Astrocyte (in vitro differentiated cells and primary cell): Measurements from ENCODE around the gene C1QTNF3. TPM values are rescaled to one million over a fixed set of nuclear protein-coding genes. Genes with fewer than 3 reads are reported as not detected.

Experiments
- DNase-seq: peaks from one replicate; pipeline ENCODE4 v3.0.0-alpha.2; 2010; ENCODE audit warnings: low read depth
- FAIRE-seq: peaks from 2 replicates; lab custom pipeline; 2011; peaks lifted over from hg19 to GRCh38; lab: Jason Lieb, UNC
- H2AFZ ChIP-seq: 2 replicates; pipeline ENCODE4 v1.6.0; 2012; ENCODE audit warnings: low read depth, low read length, inconsistent platforms
- H3K27ac ChIP-seq: 2 replicates; pipeline ENCODE4 v1.5.1; 2011; ENCODE audit warnings: low read depth, low read length, inconsistent platforms
- H3K27me3 ChIP-seq: 2 replicates; pipeline ENCODE4 v1.6.0; 2011; ENCODE audit warnings: low read length, inconsistent platforms; ENCODE audit not compliant: insufficient read depth
- H3K36me3 ChIP-seq: 2 replicates; pipeline ENCODE4 v1.5.1; 2011; ENCODE audit warnings: low read length, inconsistent platforms; ENCODE audit not compliant: insufficient read depth
- H3K4me1 ChIP-seq: 2 replicates; pipeline ENCODE4 v1.5.1; 2011; ENCODE audit warnings: low read length, inconsistent platforms; ENCODE audit not compliant: insufficient read depth
- H3K4me2 ChIP-seq: 2 replicates; pipeline ENCODE4 v1.6.0; 2012; ENCODE audit warnings: low read length, inconsistent platforms
- H3K4me3 ChIP-seq: 2 replicates; pipeline ENCODE4 v1.5.1; 2011; ENCODE audit warnings: low read depth, mild to moderate bottlenecking, low read length, inconsistent platforms; ENCODE audit not compliant: insufficient read depth
- H3K79me2 ChIP-seq: 2 replicates; pipeline ENCODE4 v1.6.0; 2012; ENCODE audit warnings: mild to moderate bottlenecking, low read length, inconsistent platforms; ENCODE audit not compliant: insufficient read depth
- H3K9ac ChIP-seq: 2 replicates; pipeline ENCODE4 v1.6.0; 2012; ENCODE audit warnings: mild to moderate bottlenecking, low read length, inconsistent platforms
- H3K9me3 ChIP-seq: 2 replicates; pipeline ENCODE4 v1.5.1; 2012; ENCODE audit warnings: low read depth, mild to moderate bottlenecking, low read length, inconsistent platforms; ENCODE audit not compliant: insufficient read depth
- H4K20me1 ChIP-seq: 2 replicates; pipeline ENCODE4 v1.6.0; 2012; ENCODE audit warnings: low read length, inconsistent platforms; ENCODE audit not compliant: insufficient read depth
- H3K27ac Mint-ChIP-seq: one replicate; pipeline ENCODE4 v1.8.0; 2021; ENCODE audit warnings: mild to moderate bottlenecking, mixed read lengths; ENCODE audit not compliant: unreplicated experiment
- H3K27me3 Mint-ChIP-seq: one replicate; pipeline ENCODE4 v1.8.0; 2021; ENCODE audit warnings: low read depth, mixed read lengths; ENCODE audit not compliant: unreplicated experiment
- H3K36me3 Mint-ChIP-seq: one replicate; pipeline ENCODE4 v1.8.0; 2021; ENCODE audit warnings: low read depth, mixed read lengths; ENCODE audit not compliant: unreplicated experiment
- H3K4me1 Mint-ChIP-seq: one replicate; pipeline ENCODE4 v1.8.0; 2021; ENCODE audit warnings: low read depth, mixed read lengths; ENCODE audit not compliant: unreplicated experiment
- H3K4me3 Mint-ChIP-seq: one replicate; pipeline ENCODE4 v1.8.0; 2021; ENCODE audit warnings: mild to moderate bottlenecking, moderate library complexity, mixed read lengths; ENCODE audit not compliant: unreplicated experiment
- H3K9me3 Mint-ChIP-seq: one replicate; pipeline ENCODE4 v1.8.0; 2021; ENCODE audit warnings: mild to moderate bottlenecking, mixed read lengths; ENCODE audit not compliant: unreplicated experiment
- EZH2 ChIP-seq: IDR thresholded peaks from 2 replicates; pipeline ENCODE4 v1.6.1; 2012; ENCODE audit warnings: mild to moderate bottlenecking, low read length, inconsistent platforms; ENCODE audit not compliant: insufficient read depth
- total RNA-seq: library from RNA; stranded (reverse); gene quantifications from 2 replicates; pipeline ENCODE4 v1.2.1, GENCODE V29; 2021
- TF ChIP-seq, protein P1 (sequence below): IDR thresholded peaks from 2 replicates; pipeline ENCODE4 v1.5.1; 2011; ENCODE audit warnings: low read depth, mild to moderate bottlenecking, inconsistent platforms, low read length, moderate library complexity; ENCODE audit not compliant: insufficient read depth

C1QTNF3 gene
- total RNA-seq, 1 donor from 2014 or later, result 0.95 TPM

DNA sequence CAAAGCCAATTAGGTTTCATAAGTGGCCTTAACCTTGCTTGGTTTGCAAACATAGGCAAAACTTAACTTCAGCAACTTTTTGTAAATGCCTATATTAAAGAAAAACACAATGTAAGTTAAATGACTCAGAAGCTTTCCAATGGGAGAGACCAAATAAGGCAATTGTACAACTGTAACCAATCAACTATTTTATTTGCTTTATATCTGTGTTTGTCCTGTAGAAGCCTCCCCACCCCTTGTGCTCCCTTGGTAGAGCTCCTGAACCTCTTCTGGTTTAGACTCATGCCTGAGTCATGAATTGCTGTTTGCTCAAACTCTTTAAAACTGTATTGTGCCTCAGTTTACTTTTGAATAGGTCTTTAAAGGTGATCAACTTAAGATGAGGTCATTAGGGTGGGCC is 3.0 kb upstream of the C1QTNF3 start:
- peaks cover 7% of the 10 kb centered on the region for H3K4me1 Mint-ChIP-seq
- H3K4me2 ChIP-seq, result peak overlapping the region; percentile 17
- no peaks in the 10 kb centered on the region for H3K9me3 ChIP-seq
- H3K79me2 ChIP-seq, result no peaks in the 10 kb centered on the region
- H3K27me3 ChIP-seq, result no peaks in the 10 kb centered on the region
- peaks cover 8% of the 10 kb centered on the region for H3K36me3 Mint-ChIP-seq
- FAIRE-seq (no peak), DNase-seq (peak; percentile 62)
- no peaks in the 10 kb centered on the region for H3K36me3 ChIP-seq
- no peaks in the 10 kb centered on the region for H4K20me1 ChIP-seq
- H3K9me3 Mint-ChIP-seq, result no peaks in the 10 kb centered on the region
- H3K4me3 ChIP-seq, result no peak overlapping the region
- TF ChIP-seq, protein P1, sequence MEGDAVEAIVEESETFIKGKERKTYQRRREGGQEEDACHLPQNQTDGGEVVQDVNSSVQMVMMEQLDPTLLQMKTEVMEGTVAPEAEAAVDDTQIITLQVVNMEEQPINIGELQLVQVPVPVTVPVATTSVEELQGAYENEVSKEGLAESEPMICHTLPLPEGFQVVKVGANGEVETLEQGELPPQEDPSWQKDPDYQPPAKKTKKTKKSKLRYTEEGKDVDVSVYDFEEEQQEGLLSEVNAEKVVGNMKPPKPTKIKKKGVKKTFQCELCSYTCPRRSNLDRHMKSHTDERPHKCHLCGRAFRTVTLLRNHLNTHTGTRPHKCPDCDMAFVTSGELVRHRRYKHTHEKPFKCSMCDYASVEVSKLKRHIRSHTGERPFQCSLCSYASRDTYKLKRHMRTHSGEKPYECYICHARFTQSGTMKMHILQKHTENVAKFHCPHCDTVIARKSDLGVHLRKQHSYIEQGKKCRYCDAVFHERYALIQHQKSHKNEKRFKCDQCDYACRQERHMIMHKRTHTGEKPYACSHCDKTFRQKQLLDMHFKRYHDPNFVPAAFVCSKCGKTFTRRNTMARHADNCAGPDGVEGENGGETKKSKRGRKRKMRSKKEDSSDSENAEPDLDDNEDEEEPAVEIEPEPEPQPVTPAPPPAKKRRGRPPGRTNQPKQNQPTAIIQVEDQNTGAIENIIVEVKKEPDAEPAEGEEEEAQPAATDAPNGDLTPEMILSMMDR, result no peak
- TF ChIP-seq EZH2, result no peak
- H2AFZ ChIP-seq, result no peak overlapping the region
- H3K27me3 Mint-ChIP-seq, result no peaks in the 10 kb centered on the region
- no peak overlapping the region for H3K9ac ChIP-seq
- H3K27ac Mint-ChIP-seq, result no peak overlapping the region
- peaks cover 16% of the 10 kb centered on the region for H3K4me1 ChIP-seq
- no peak overlapping the region for H3K4me3 Mint-ChIP-seq
- H3K27ac ChIP-seq, result no peak overlapping the region

DNA sequence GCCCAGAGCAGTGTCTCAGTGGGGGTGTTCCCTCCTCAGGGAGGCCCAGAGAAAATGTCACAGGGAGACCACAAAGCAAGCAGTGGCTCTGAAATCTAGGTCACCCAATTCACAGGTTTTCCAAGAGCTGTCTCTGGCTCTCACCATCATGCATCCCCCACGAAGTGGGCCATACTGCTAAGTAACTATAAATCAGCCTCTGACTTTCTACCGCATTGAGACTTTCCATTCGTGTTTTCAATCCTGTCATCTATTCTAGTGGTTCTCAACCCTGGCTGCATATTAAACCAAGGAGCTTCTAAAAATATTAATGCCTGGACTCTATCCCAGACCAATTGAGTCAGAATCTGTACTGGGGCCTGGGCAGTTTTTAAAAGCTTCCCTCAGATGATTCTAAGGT is 2.0 kb upstream of the C1QTNF3 start:
- Histone ChIP-seq H3K4me2 (no peak overlapping the region), H3K27me3 (no peaks in the 10 kb centered on the region), H3K4me1 (peaks cover 16% of the 10 kb centered on the region), H2AFZ (no peak overlapping the region), H3K36me3 (no peaks in the 10 kb centered on the region), H3K9me3 (no peaks in the 10 kb centered on the region), H3K4me3 (no peak overlapping the region), H3K79me2 (no peaks in the 10 kb centered on the region), H3K9ac (no peak overlapping the region), H4K20me1 (no peaks in the 10 kb centered on the region), H3K27ac (no peak overlapping the region)
- no peak for DNase-seq
- H3K36me3 Mint-ChIP-seq, result peaks cover 8% of the 10 kb centered on the region
- TF ChIP-seq, protein P1, result no peak
- TF ChIP-seq EZH2, result no peak
- H3K27ac Mint-ChIP-seq, result no peak overlapping the region
- H3K4me1 Mint-ChIP-seq, result peaks cover 17% of the 10 kb centered on the region
- no peak for FAIRE-seq
- no peaks in the 10 kb centered on the region for H3K9me3 Mint-ChIP-seq
- no peak overlapping the region for H3K4me3 Mint-ChIP-seq
- no peaks in the 10 kb centered on the region for H3K27me3 Mint-ChIP-seq

DNA sequence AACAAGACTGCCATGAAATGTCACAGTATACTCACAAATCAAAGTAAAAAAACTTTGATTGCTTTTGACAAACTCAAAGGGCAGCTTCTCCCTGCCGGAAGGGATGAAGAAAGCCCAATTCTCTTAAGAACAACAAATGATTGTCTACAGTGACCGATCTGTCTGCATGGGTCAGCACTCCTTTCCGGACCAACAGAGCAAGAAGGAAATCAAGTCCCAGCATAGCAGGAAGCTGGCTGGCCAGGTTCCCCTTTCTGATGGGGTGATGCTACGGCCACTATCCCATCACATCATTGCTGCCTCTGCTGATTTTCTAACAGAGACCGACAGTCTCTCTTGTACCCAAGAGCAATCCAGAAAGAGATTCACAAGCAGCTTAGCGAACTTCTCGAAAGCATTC is 692 bp downstream of the C1QTNF3 start:
- H3K27me3 Mint-ChIP-seq, result no peaks in the 10 kb centered on the region
- no peaks in the 10 kb centered on the region for H3K9me3 ChIP-seq
- H3K27ac Mint-ChIP-seq, result no peak overlapping the region
- H3K4me3 ChIP-seq, result no peak overlapping the region
- peaks cover 15% of the 10 kb centered on the region for H3K4me1 ChIP-seq
- H3K4me1 Mint-ChIP-seq, result peaks cover 31% of the 10 kb centered on the region
- no peak for TF ChIP-seq EZH2
- TF ChIP-seq, protein P1, result no peak
- H4K20me1 ChIP-seq, result no peaks in the 10 kb centered on the region
- H3K4me2 ChIP-seq, result no peak overlapping the region
- no peak overlapping the region for H3K27ac ChIP-seq
- DNase-seq (no peak), FAIRE-seq (no peak)
- H3K4me3 Mint-ChIP-seq, result no peak overlapping the region
- H3K27me3 ChIP-seq, result no peaks in the 10 kb centered on the region
- no peaks in the 10 kb centered on the region for H3K36me3 ChIP-seq
- no peak overlapping the region for H2AFZ ChIP-seq
- H3K36me3 Mint-ChIP-seq, result peaks cover 6% of the 10 kb centered on the region
- H3K9ac ChIP-seq, result no peak overlapping the region
- no peaks in the 10 kb centered on the region for H3K79me2 ChIP-seq
- no peaks in the 10 kb centered on the region for H3K9me3 Mint-ChIP-seq
